Right lobe of liver (tissue), 6 donors: ENCODE data around the gene GCNT1. TPM values are rescaled to one million over a fixed set of nuclear protein-coding genes. Genes with fewer than 3 reads are reported as not detected.
"Not testable (repeated sequence)": the region's sequence is repeated elsewhere in the genome, so short reads cannot be mapped to it uniquely, and the experiment has no call there.

Experiments
- ATAC-seq, 4 donors: fragments of 200-7000 bp; cut with Tn5 transposase; one replicate each; pipeline ENCODE4 v1.9.1; 2020; ENCODE audit warnings: mild to moderate bottlenecking in 4 of 4, moderate library complexity in 4 of 4
- DNase-seq, 3 donors: peaks; one replicate each; pipeline ENCODE4 v3.0.0-alpha.2; 2020
- H3K27ac ChIP-seq, 3 donors: fragments of 200-600 bp; one replicate each; pipeline ENCODE4 v1.8.0; 2022
- H3K27me3 ChIP-seq, 2 donors: fragments of 200-600 bp; one replicate each; pipeline ENCODE4 v1.8.0; 2022
- H3K36me3 ChIP-seq, 4 donors: fragments of 200-600 bp; sonication (generic) in 1 of 4; one replicate each; pipeline versions ENCODE4 v1.5.1 to v1.8.0; 2017 to 2022; ENCODE audit warnings: control low read depth in 1 of 4
- H3K4me1 ChIP-seq, 4 donors: fragments of 200-600 bp; sonication (generic) in 1 of 4; one replicate each; pipeline versions ENCODE4 v1.5.1 to v1.8.0; 2017 to 2022; ENCODE audit warnings: control low read depth in 1 of 4
- H3K4me3 ChIP-seq, 3 donors: fragments of 200-600 bp; one replicate each; pipeline ENCODE4 v1.8.0; 2022
- H3K9me3 ChIP-seq, 4 donors: fragments of 200-600 bp; sonication (generic) in 1 of 4; one replicate each; pipeline versions ENCODE4 v1.5.1 to v1.8.0; 2017 to 2022; ENCODE audit warnings: control low read depth in 1 of 4
- CTCF ChIP-seq, 4 donors: fragments of 200-600 bp in 3 of 4; fragments of 450-650 bp in 1 of 4; IDR thresholded peaks; one replicate each; pipeline versions ENCODE4 v1.5.1 to v1.8.0; 2016 to 2022; ENCODE audit warnings: antibody characterized with exemption in 4 of 4, mild to moderate bottlenecking in 2 of 4
- POLR2A ChIP-seq: fragments of 450-650 bp; IDR thresholded peaks from one replicate; pipeline ENCODE4 v1.6.1; 2017; ENCODE audit warnings: antibody characterized with exemption, mild to moderate bottlenecking
- WGBS: methylation state at CpG from one replicate; pipeline ENCODE4 v1.1.6; 2018; ENCODE audit warnings: low coverage, low lambda C conversion rate; ENCODE audit not compliant: insufficient coverage; ENCODE audit errors: missing lambda C conversion rate; 5-methylcytosine and 5-hydroxymethylcytosine counted together
- intact Hi-C, 2 donors: fragments of 100-400 bp; cut with DNase I; formaldehyde crosslinking; loops; one replicate each; pipeline versions ENCODE4 v1.11.2 to v1.14.1; 2022
- total RNA-seq, 6 experiments: library from RNA; depleted of rRNA in 2 of 6; stranded (reverse); fragments of >200 nt in 2 of 6; fragmentation: NEBNext Ultra II Directional in 3 of 6; extraction: Animal tissue kit (Norgen Biotek cat#: 25700) in 3 of 6; gene quantifications; one replicate each; pipeline versions ENCODE4 v1.1.0 to v1.2.4, GENCODE V29; 2016 to 2023
- donor health status: DM: no; HTN: yes; CAD: no.
- donor health status: DM: no; HTN: no; CAD: no.
- donor health status: DM: no; HTN: no; CAD: no.
- donor health status: DM: no; HTN: yes; CAD: no.
- donor health status: DM: no; HTN: yes; CAD: no.

The GCNT1 gene
- total RNA-seq, 6 experiments from 2014 or later, result 1.1 to 3.6 (median 2.7) TPM

- intact Hi-C loops, result no loop called here
- Histone ChIP-seq H3K4me3 (no peak overlapping the region), H3K27me3 (no peaks in the 10 kb centered on the region), H3K9me3 (no peaks in the 10 kb centered on the region), H3K4me1 (no peaks in the 10 kb centered on the region), H3K36me3 (no peaks in the 10 kb centered on the region), H3K27ac (no peak overlapping the region)
- ATAC-seq (no peak), DNase-seq (no peak)
- WGBS, result 49% methylated on average over 5 of the region's 8 CpGs
- no peak for TF ChIP-seq CTCF (IDR thresholded peaks at IDR 0.05)
- no peak for TF ChIP-seq POLR2A
Observed at GRCh38 chr9:76519075-76519835, 60.3 kb downstream of the GCNT1 start.

GRCh38 chr9:76521244-76521681 lies 62.3 kb downstream of the GCNT1 start:
- Histone ChIP-seq H3K27me3 (no peaks in the 10 kb centered on the region), H3K27ac (no peak overlapping the region), H3K4me1 (no peaks in the 10 kb centered on the region), H3K4me3 (no peak overlapping the region), H3K36me3 (no peaks in the 10 kb centered on the region), H3K9me3 (no peaks in the 10 kb centered on the region)
- intact Hi-C loops, result no loop called here
- WGBS, result 63% methylated on average over 6 of the region's 6 CpGs
- TF ChIP-seq CTCF (IDR thresholded peaks at IDR 0.05), result no peak
- no peak for TF ChIP-seq POLR2A
- DNase-seq (no peak), ATAC-seq (no peak)

GRCh38 chr9:76521906-76522305 lies 62.9 kb downstream of the GCNT1 start:
- Histone ChIP-seq H3K27ac (no peak overlapping the region), H3K4me3 (no peak overlapping the region), H3K9me3 (no peaks in the 10 kb centered on the region), H3K27me3 (no peaks in the 10 kb centered on the region), H3K36me3 (no peaks in the 10 kb centered on the region), H3K4me1 (no peaks in the 10 kb centered on the region)
- WGBS, result 73% methylated on average over 3 of the region's 3 CpGs
- ATAC-seq (no peak), DNase-seq (no peak)
- intact Hi-C loops, result no loop called here
- TF ChIP-seq POLR2A, result no peak
- no peak for TF ChIP-seq CTCF (IDR thresholded peaks at IDR 0.05)

GRCh38 chr9:76523617-76524200 lies 64.7 kb downstream of the GCNT1 start:
- H3K9me3 ChIP-seq, intact Hi-C loops, DNase-seq, H3K4me3 ChIP-seq, ATAC-seq, H3K27ac ChIP-seq, H3K27me3 ChIP-seq, H3K4me1 ChIP-seq, H3K36me3 ChIP-seq: not testable (repeated sequence)
- WGBS, result 40% methylated on average over 2 of the region's 36 CpGs

GRCh38 chr9:76525196-76525595 lies 66.2 kb downstream of the GCNT1 start:
- H3K4me3 ChIP-seq, result no peak overlapping the region
- WGBS, result 53% methylated on average over 3 of the region's 3 CpGs
- no peak for ATAC-seq
- H3K4me1 ChIP-seq, result no peaks in the 10 kb centered on the region
- H3K9me3 ChIP-seq, result no peaks in the 10 kb centered on the region
- TF ChIP-seq CTCF (IDR thresholded peaks at IDR 0.05) (no peak), POLR2A (no peak)
- H3K27me3 ChIP-seq, result no peaks in the 10 kb centered on the region
- H3K27ac ChIP-seq, result no peak overlapping the region
- DNase-seq, result no peak
- no peaks in the 10 kb centered on the region for H3K36me3 ChIP-seq
- intact Hi-C loops, result no loop called here
